DOHH2 (cell line): ENCODE measurements around the gene S100P.

Experiments
- H3F3A ChIP-seq: fragments of 200-600 bp; sonication (generic), shearing (Covaris generic); 2 replicates; pipeline ENCODE4 v1.6.0; 2016; ENCODE audit warnings: antibody characterized with exemption, mild to moderate bottlenecking; ENCODE audit not compliant: control insufficient read depth, insufficient read depth
- H3K27ac ChIP-seq: fragments of 200-600 bp; sonication (generic); 2 replicates; pipeline ENCODE4 v1.5.1; 2014; ENCODE audit warnings: low read depth, mild to moderate bottlenecking, low read length, moderate library complexity
- H3K27me3 ChIP-seq: fragments of 200-600 bp; sonication (generic); 2 replicates; pipeline ENCODE4 v1.6.1; 2014; ENCODE audit warnings: mild to moderate bottlenecking, low read length, mixed read lengths; ENCODE audit not compliant: control insufficient read depth
- H3K36me3 ChIP-seq: fragments of 200-600 bp; sonication (generic); 2 replicates; pipeline ENCODE4 v1.6.1; 2014; ENCODE audit warnings: mild to moderate bottlenecking, low read length, moderate library complexity, mixed read lengths; ENCODE audit not compliant: control insufficient read depth
- H3K4me1 ChIP-seq: fragments of 200-600 bp; sonication (generic); 2 replicates; pipeline ENCODE4 v1.6.1; 2014; ENCODE audit warnings: mild to moderate bottlenecking, low read length, mixed read lengths; ENCODE audit not compliant: control insufficient read depth
- H3K4me2 ChIP-seq: fragments of 200-600 bp; sonication (generic); 2 replicates; pipeline ENCODE4 v1.6.0; 2014; ENCODE audit warnings: mild to moderate bottlenecking, low read length, moderate library complexity
- H3K4me3 ChIP-seq: fragments of 200-600 bp; sonication (generic); 2 replicates; pipeline ENCODE4 v1.5.1; 2014; ENCODE audit warnings: mild to moderate bottlenecking, low read length, mixed read lengths
- H3K79me2 ChIP-seq: fragments of 200-600 bp; sonication (generic); 2 replicates; pipeline ENCODE4 v1.6.1; 2014; ENCODE audit warnings: mild to moderate bottlenecking, low read length, mixed read lengths; ENCODE audit not compliant: control insufficient read depth
- H3K9me2 ChIP-seq: fragments of 200-600 bp; sonication (generic); replicated peaks from 2 replicates; pipeline ENCODE4 v1.6.1; 2014; ENCODE audit warnings: mild to moderate bottlenecking, low read length, mixed read lengths; ENCODE audit not compliant: control insufficient read depth
- H3K9me3 ChIP-seq: fragments of 200-600 bp; sonication (generic); 2 replicates; pipeline ENCODE4 v1.6.1; 2014; ENCODE audit warnings: antibody characterized with exemption, low read length, mixed read lengths; ENCODE audit not compliant: control insufficient read depth, insufficient read depth
- H4K20me1 ChIP-seq: fragments of 200-600 bp; sonication (generic); 2 replicates; pipeline ENCODE4 v1.6.0; 2014; ENCODE audit warnings: low read depth, mild to moderate bottlenecking, antibody characterized with exemption, low read length, moderate library complexity; ENCODE audit not compliant: control insufficient read depth, insufficient read depth
- EZH2phosphoT487 ChIP-seq: fragments of 200-600 bp; sonication (generic); IDR thresholded peaks from 2 replicates; pipeline ENCODE4 v1.6.1; 2017; ENCODE audit warnings: borderline replicate concordance, mild to moderate bottlenecking, antibody characterized with exemption, low read length, moderate library complexity, mixed read lengths
- TF ChIP-seq, protein P1 (sequence below): fragments of 200-600 bp; sonication (generic); IDR thresholded peaks from one replicate; pipeline ENCODE4 v1.5.1; 2014; ENCODE audit warnings: antibody characterized with exemption, mild to moderate bottlenecking, low read depth, low read length; ENCODE audit not compliant: poor library complexity, severe bottlenecking

Gene S100P

DNA sequence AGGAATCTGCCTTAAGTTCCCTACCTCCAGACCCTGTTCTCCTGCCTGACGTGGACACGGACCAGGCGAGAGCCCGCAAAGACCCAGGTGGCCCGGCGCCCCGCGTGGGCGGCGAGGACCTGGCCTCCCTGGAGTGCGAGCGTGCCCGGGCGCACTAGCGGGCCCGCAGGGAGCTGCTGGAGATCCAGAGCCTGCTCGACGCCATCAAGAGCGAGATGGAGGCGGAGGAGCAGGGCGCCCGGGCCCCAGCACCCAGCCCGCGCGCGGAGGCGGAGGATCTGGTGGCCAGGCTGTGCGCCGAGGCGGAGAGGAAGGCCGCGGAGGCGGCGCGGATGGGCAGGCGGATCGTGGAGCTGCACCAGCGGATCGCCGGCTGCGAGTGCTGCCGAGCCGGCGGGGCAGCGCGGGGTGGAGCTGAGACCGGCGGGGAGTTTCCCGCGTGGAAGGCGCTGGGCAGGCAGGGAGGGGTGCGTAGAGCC is 35.0 kb upstream of the S100P start:
- Histone ChIP-seq H3K4me1 (no peaks in the 10 kb centered on the region), H3K27ac (no peak overlapping the region), H3K4me3 (no peak overlapping the region), H3K79me2 (no peaks in the 10 kb centered on the region), H4K20me1 (no peaks in the 10 kb centered on the region), H3K9me2 (no peaks in the 10 kb centered on the region), H3K36me3 (no peaks in the 10 kb centered on the region), H3F3A (no peaks in the 10 kb centered on the region), H3K27me3 (peaks cover 31% of the 10 kb centered on the region), H3K9me3 (no peaks in the 10 kb centered on the region), H3K4me2 (no peak overlapping the region)
- no peak for TF ChIP-seq EZH2phosphoT487
- TF ChIP-seq, protein P1, sequence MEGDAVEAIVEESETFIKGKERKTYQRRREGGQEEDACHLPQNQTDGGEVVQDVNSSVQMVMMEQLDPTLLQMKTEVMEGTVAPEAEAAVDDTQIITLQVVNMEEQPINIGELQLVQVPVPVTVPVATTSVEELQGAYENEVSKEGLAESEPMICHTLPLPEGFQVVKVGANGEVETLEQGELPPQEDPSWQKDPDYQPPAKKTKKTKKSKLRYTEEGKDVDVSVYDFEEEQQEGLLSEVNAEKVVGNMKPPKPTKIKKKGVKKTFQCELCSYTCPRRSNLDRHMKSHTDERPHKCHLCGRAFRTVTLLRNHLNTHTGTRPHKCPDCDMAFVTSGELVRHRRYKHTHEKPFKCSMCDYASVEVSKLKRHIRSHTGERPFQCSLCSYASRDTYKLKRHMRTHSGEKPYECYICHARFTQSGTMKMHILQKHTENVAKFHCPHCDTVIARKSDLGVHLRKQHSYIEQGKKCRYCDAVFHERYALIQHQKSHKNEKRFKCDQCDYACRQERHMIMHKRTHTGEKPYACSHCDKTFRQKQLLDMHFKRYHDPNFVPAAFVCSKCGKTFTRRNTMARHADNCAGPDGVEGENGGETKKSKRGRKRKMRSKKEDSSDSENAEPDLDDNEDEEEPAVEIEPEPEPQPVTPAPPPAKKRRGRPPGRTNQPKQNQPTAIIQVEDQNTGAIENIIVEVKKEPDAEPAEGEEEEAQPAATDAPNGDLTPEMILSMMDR: no peak

DNA sequence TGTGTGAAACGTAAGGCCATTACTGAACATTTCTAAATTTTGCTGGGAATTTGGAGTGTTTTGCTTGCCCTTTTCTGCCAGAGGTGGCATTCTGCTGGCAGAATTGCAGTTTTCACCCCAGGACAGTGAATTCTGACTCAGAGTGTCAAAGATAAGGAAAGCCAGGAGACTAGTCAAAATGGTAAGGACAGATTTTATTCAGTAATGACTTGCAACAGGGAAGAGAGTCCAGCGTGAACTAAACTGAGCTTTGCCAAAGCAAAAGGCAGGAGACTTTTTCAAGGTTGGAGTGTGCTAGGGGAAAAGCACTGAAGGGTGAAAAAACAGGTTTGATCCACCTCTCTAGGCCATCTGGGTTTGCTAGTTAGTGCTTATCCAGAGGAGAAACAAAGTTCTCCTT is 33.8 kb upstream of the S100P start:
- Histone ChIP-seq H4K20me1 (no peaks in the 10 kb centered on the region), H3F3A (no peaks in the 10 kb centered on the region), H3K79me2 (no peaks in the 10 kb centered on the region), H3K27ac (no peak overlapping the region), H3K9me3 (no peaks in the 10 kb centered on the region), H3K4me1 (no peaks in the 10 kb centered on the region), H3K9me2 (no peaks in the 10 kb centered on the region), H3K36me3 (no peaks in the 10 kb centered on the region), H3K4me2 (no peak overlapping the region), H3K27me3 (peaks cover 31% of the 10 kb centered on the region), H3K4me3 (no peak overlapping the region)
- TF ChIP-seq, protein P1: no peak
- TF ChIP-seq EZH2phosphoT487: no peak

DNA sequence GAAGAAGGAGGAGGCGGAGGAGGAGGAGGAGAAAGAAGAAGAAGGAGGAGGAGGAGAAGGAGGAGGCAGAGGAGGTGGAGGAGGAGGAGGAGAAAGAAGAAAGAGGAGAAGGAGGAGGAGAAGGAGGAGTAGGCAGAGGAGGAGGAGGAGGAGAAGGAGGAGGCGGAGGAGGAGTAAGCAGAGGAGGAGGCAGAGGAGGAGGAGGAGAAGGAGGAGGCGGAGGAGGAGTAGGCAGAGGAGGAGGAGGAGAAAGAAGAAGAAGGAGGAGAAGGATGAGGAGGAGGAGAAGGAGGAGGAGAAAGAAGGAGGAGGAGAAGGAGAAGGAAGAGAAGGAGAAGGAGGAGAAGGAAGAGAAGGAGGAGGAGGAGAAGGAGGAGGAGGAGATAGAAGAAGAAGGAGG is 33.2 kb upstream of the S100P start:
- Histone ChIP-seq H3K9me2 (no peaks in the 10 kb centered on the region), H3K9me3 (no peaks in the 10 kb centered on the region), H3K4me1 (no peaks in the 10 kb centered on the region), H3K79me2 (no peaks in the 10 kb centered on the region), H3K36me3 (no peaks in the 10 kb centered on the region), H3K4me2 (no peak overlapping the region), H4K20me1 (no peaks in the 10 kb centered on the region), H3K27me3 (peaks cover 31% of the 10 kb centered on the region), H3K27ac (no peak overlapping the region), H3K4me3 (no peak overlapping the region), H3F3A (no peaks in the 10 kb centered on the region)
- TF ChIP-seq, protein P1: no peak
- no peak for TF ChIP-seq EZH2phosphoT487
